DMS79 (cell line): Measurements from ENCODE around the gene LCP2.
"Not testable (repeated sequence)": the region's sequence is repeated elsewhere in the genome, so short reads cannot be mapped to it uniquely, and the experiment has no call there.

ENCODE experiments used
- DNase-seq: peaks from one replicate; lab custom pipeline; 2025; lab: John Stamatoyannopoulos, UW

Gene LCP2

GRCh38 chr5:170273968-170274710, 23.4 kb downstream of the LCP2 start:
- DNase-seq: peak; percentile 18

GRCh38 chr5:170270293-170271069, 27.1 kb downstream of the LCP2 start:
- no peak for DNase-seq

- DNase-seq: no peak
These were observed 28.0 kb downstream of the LCP2 start for GRCh38 chr5:170269579-170269978.

GRCh38 chr5:170268884-170269283, 28.7 kb downstream of the LCP2 start:
- DNase-seq: no peak

- no peak for DNase-seq
These were observed 29.4 kb downstream of the LCP2 start for GRCh38 chr5:170268153-170268689.

- DNase-seq: no peak
These were observed 30.0 kb downstream of the LCP2 start for GRCh38 chr5:170267431-170268152.

GRCh38 chr5:170266570-170267381, 30.8 kb downstream of the LCP2 start:
- DNase-seq: no peak

- no peak for DNase-seq
These were observed 32.1 kb downstream of the LCP2 start for GRCh38 chr5:170265522-170265921.

GRCh38 chr5:170263906-170264305, 33.7 kb downstream of the LCP2 start:
- no peak for DNase-seq

GRCh38 chr5:170262061-170263045, 35.2 kb downstream of the LCP2 start:
- no peak for DNase-seq

GRCh38 chr5:170261528-170262043, 36.0 kb downstream of the LCP2 start:
- no peak for DNase-seq

GRCh38 chr5:170257370-170257769, 40.2 kb downstream of the LCP2 start:
- no peak for DNase-seq

GRCh38 chr5:170256571-170256970, 41.0 kb downstream of the LCP2 start:
- no peak for DNase-seq

GRCh38 chr5:170254056-170254455, 43.5 kb downstream of the LCP2 start:
- no peak for DNase-seq

- no peak for DNase-seq
These were observed 44.7 kb downstream of the LCP2 start for GRCh38 chr5:170252720-170253350.

GRCh38 chr5:170252109-170252508, 45.5 kb downstream of the LCP2 start:
- no peak for DNase-seq

GRCh38 chr5:170251462-170251861, 46.1 kb downstream of the LCP2 start:
- no peak for DNase-seq

GRCh38 chr5:170250810-170251317, 46.7 kb downstream of the LCP2 start:
- DNase-seq: no peak

- DNase-seq: no peak
These were observed 48.2 kb downstream of the LCP2 start for GRCh38 chr5:170249355-170249754.

- DNase-seq: not testable (repeated sequence)
These were observed 48.7 kb downstream of the LCP2 start for GRCh38 chr5:170248931-170249227.
